COLO668 (cell line): ENCODE results near the gene SAG.

Source experiments
- DNase-seq: peaks from one replicate; lab custom pipeline; 2025; ENCODE audit not compliant: unreplicated experiment; lab: John Stamatoyannopoulos, UW

Gene SAG

DNA sequence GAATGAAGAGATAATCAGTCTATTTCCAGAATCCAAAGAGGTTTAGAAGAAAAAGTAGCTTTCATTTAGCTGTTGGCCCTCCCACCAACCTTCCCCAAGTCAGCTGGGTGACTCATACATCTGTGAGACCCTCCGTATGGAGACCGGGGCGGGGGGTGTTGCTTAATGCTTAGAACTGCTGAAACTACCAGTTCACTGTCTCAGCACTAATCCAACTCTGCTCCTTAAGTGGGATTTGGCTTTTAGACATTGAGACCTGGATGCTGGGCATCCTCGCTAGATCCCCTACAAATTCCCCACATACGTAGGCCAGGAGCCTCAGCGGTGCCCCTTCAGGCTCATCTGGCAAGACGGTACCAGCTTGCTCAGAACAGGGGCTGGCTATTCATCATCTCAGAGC lies at the start of gene SAG:
Gene SAG (plus strand): TSS at position 252 of the 400 bp plus-strand sequence. CDS start 1,374 bp downstream, outside the sequence.
- DNase-seq: no peak

DNA sequence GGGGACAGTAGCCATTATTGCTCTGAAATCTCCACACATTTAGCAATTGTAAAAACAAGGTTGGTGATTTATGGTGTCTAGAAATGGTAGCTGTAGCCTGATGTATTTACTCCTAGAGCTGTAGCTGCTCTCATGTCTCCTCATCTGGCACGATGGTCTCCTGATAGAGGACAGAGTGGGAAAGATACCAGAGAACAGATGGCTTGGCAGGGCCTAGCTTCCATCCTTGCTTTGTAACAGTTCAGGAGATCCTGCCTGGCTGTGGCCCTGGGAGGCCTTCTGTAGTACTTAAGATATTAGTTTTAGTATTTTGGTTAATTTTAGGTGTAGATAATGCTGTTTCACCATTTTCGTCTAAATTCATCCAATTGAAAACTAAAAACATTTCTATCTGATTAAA lies 49.4 kb upstream of the SAG start:
- no peak for DNase-seq

DNA sequence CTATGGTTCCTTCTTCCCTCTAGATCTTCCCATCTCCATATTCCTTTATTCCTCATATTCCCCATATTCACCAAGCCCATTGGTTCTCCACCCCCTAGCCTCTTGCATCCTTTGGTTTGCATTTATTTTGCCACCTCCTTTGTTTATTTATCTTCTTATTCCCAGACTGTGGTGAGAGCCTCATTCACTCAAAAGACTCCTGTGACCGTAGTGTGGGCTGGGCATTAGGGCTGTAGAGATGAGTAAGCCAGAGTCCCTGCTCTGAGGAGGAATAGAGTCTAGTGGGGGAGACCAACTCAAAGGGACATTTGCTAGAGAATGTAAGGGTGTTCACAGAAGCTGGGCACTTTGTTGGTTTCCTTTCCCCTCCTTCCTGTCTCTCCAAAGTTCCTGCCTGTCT lies 47.9 kb upstream of the SAG start:
- no peak for DNase-seq

DNA sequence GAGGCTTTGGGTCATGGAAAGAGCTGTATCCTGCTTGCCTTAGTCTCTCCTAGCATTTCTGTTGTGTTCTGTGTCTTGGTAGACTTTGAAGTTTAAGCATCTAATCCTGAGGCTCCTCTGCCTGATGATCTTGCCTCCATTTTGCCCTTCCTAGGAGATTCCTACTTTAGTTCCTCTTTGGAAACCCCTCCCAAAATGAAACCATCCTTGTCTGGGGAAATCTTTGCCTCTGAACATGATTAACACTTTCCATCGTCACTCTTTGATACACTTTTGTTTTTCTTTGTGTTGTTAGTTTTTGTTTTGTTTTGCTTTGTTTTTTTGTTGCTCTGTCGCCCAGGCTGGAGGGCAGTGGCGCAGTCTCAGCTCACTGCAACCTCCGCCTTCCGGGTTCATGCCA lies 47.0 kb upstream of the SAG start:
- no peak for DNase-seq

DNA sequence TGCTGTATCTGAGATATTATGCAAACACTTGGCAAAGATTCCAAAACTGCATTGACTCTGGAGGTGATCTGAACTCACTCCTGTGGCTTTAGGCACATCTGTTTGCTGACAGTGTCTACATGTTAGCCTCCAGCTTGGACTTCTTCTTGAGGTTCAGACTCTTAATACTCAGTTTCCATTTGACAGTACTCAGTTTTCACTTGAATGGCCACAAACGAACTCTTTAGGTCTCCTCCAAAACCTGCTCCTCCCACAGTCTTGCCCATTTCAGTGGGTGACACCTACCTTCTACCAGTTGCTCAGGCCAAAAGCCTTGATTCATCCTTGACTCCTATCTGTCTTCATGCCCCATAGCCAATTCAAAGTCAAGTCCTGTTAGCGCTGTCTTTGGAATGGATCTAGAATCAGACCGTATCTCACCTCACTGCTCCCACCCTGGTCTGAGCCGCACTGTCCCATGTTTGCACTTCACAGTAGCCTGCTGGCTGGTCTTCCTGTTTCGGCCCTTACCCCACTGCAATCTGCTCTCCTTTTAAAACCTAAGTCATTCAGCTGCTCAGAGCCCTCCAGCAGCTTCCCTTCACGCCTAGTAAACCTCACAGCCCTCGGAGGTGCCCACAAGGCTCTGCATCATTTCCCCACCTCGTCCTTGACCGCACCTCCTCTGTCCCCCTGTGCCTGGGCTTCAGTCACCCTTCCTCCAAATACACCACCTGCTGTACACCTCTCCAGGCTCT lies 45.6 kb upstream of the SAG start:
- DNase-seq: no peak

DNA sequence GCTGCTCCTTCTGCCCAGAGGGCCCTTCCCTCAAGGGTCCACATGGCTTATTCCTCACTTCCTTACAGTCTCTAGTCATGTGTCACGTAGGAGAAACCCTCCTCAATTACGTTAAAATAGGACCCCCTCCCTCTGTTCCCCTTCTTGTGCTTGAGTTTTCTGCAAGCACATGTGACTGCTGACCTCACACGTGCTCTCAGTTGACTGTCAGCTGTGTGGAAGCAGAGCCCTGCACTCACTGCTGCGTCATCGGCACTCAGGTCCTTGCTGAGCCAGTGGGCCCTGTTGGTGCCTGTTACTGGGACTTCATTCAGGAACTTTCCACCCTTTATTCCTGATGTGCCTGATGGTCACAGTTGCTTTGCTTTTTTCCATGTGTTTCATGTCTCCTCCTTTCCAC lies 45.1 kb upstream of the SAG start:
- DNase-seq: no peak

DNA sequence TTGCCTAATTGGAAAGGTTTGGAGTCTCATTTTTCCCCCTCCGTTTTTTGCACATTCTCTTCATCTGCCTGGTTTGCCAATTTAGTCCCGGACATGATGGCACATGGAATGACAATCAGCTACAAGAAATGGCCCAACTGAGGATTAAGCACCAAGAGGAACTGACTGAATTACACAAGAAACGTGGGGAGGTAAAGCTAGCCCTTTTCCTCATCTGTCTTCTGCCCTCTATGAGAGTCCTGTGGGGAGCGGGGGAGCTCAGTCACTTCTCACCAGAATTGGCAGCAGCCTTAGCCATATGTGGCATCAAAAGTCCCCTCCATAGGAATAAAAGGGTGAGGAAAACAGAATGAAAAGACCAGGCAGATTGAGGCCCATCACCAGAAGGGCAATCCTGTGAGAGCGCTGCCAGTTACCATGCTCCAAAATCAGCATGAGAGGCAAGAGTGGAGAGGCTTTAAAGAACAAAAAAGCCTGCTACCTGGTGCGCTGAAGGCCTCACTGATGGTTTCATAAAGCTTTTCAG lies 44.5 kb upstream of the SAG start:
- no peak for DNase-seq

DNA sequence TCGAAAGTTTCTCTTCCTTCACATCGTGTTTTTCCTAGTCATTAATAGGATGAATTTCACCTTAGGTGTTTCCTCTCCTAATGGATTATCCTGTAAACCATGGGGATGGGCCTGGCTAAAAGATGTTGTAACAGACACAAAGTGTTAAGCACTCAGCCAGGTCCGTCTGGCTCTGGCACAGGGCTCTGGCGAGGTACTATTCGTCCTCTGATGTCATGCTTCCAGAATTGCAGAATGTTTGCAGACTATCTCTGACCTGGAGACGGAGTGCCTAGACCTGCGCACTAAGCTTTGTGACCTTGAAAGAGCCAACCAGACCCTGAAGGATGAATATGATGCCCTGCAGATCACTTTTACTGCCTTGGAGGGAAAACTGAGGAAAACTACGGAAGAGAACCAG lies 42.9 kb upstream of the SAG start:
- DNase-seq: no peak

DNA sequence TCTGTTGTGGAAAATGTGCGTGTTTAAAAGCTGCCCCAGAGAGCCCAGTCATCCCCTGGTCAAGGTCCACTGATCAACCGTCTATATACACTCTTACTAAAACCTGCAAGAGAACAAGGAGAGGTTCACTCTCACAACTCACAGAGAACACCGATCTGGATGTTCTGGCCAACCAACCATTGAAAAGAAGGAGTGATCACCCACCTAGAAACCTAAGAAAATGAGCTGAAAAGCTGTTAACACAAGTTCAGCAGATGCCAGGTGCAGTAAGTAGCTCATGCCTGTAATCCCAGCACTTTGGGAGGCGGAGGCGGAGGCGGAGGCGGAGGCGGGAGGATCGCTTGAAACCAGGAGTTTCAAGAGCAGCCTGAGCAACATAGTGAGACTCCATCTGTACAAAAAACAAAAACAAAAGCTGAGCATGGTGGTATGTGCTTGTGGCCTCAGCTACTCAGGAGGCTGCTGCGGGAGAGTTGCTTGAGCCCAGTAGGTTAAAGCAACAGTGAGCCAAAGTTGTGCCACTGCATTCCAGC lies 41.7 kb upstream of the SAG start:
- no peak for DNase-seq

DNA sequence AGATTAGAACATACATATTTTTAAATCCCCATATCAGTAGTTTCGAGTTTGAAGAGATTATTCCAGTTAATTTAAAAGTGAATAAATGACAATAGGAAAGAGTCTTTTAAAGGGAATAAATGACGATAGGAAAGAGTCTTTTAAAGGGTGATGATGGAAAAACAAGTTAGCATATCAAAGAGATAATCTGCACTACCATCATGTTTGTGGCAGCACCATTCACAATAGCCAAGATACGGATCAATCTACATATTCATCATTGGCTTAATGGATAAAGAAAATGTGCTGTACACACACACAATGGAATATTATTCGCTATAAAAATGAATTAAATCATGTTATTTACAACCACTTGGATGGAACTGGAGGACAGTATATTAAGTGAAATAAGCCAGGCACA lies 41.1 kb upstream of the SAG start:
- no peak for DNase-seq

DNA sequence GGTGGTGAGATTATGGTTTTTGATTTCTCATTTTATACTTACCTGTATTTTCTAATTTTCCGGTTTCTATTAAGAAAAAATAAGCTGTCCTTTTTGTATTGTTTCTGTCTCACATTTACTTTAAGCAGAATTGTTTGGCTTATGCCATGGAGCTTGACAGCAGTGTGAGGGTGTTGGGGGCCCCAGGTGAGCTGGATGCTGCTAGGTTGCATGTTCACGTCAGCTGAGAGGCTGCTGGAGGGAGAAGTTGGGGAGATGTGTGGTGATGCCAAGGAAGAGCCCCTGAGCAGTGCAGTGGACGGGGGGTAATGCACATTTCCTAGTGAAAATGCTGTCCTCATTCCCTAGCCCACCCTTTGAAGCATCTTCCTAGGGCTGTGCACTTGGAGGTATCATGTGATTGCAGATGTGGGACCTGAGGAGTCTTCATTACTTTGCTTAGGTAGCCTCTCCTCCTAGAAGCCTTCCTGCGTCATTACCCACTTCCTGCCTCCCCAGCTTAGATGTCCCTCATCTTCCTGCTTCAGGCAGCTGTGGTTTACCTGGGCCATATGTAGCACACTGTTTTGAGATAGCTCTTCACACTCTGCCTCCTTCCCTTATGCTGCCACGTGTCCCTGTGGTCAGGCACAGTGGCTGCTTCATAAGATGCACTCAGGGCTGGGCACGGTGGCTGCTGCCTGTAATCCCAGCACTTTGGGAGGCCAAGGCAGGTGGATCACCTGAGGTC lies 39.9 kb upstream of the SAG start:
- no peak for DNase-seq

DNA sequence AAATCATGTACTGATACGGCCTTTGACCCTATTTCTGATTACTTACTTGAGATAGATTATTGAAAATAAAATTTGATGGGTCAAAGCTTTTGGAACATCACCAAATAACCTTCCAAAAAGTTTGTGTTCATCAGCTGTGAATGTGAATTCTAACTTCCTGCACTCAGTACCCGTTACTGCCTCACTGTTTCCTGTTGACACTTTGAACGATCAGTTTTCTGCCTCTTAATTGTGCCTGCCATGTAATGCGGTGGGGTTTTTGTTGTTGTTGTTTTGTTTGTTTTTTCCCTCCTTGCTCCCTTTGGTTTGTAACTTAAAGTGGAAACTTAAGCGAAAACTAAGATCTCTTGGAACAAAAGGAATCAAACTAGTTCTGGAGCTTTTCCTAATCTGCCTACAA lies 37.2 kb upstream of the SAG start:
- no peak for DNase-seq

DNA sequence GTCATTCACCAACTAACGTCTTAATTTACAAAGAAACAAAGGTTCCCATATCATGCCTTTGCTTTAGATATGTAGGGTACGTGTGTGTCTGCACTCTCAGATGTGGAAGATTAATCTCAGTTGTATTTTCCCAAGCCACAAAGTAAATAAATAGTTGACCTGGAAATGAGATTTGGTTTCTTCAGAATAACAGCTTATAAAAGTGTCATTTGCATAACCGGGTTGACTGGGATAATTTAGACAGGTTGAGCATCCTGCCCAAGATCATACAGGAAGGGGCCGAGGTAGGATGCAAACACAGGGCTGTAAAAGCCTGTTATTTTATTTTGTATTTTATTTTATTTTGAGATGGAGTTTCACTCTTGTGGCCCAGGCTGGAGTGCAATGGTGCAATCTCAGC lies 36.7 kb upstream of the SAG start:
- no peak for DNase-seq

DNA sequence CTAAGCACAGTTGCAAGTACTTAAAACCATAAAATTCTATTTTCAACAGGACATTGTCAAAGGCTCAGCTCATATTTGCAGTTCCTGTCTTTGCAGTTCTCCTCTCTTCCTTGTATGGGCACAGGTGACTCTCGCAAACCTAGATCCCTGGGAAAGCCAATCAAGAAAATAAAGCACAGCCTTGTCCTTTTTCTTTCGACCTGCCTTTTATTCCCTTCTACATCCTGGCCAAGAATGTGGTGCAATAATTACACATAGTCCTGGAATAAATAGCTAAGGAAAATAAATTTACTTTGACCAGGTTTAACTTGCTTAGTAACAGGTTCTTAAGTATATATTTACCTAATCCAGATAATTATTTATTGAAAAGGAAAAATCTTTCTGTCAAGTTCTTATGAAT lies 35.9 kb upstream of the SAG start:
- DNase-seq: no peak

DNA sequence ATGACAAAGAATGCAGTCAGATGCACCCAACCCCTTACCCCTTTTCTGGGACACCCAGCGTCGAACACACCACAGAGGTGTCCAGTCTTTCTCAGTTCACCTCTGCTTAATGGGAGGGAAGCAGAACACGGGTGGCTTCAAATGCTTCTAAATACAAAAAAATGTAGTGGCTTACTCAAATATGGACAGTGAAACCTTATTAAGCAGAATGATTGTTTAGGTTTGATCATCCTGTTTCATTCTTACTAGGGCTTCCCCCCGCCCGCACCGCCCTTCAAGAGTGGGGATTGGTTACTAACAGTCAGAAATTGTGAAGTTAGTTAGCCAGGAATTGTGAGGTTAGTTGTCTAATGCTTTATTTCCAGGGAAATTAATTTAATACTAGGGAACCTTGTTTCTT lies 34.5 kb upstream of the SAG start:
- DNase-seq: no peak

DNA sequence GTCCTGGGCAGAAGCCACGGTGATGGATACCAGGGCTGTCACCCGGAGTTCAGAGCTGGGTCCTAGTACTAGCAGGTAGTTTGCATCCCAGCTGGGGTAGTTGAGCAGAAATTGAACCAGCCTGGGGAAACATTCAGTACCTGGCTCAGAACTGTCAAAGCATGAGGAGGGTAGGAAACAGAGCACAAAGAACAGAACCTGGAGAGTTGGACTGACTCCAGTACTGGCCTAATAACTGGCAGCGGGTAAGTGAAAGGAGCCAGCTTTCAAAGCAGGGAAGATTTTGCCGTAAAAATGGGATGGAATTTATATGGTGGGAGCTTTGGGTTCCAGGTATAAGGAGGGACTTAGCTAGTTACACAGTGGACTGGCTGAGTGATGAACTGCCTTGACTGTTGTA lies 32.4 kb upstream of the SAG start:
- no peak for DNase-seq

DNA sequence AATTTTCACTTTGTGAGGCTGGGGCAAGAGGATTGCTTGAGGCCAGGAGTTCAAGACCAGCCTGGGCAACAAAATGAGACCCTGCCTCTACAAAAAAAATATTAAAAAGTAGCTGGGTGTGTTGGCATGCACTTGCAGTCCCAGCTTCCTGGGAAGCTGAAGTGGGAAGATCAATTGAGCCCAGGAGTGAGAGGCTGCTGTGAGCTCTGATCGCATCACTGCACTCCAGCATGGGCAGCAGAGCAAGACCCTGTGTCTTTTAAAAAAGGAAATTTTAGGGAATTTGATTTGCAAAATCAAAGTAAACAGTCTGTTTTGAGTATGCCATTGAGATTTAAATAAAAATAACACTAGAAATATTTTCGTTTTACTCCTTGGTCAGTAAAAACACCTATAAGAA lies 28.7 kb upstream of the SAG start:
- DNase-seq: no peak

DNA sequence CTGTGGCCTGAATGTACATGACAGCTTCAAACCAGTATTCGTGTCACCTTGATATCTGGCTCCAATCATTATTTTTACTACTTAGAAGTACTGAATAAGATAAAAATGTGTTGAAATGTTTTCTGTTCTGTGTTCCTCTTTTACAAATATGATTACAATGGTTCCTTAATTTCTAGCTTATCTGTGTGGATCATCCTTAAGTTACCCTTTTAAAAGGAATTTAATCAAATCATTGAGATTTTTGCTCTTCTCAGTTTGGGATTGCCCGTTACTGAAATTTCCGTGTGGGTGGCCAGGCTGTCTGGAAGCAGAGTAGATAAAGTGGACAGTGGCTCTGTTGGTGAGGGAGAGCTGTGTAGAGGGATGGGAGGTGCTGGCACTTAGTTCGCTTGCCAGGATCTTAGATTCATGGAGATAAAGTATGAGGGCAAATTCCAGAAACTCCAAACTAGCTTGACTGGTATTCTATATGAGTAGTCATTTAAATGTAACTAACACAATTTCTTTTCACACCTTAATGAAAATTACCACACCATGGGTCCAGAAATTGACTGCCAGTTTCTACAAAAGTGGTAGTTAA lies 27.4 kb upstream of the SAG start:
- no peak for DNase-seq

DNA sequence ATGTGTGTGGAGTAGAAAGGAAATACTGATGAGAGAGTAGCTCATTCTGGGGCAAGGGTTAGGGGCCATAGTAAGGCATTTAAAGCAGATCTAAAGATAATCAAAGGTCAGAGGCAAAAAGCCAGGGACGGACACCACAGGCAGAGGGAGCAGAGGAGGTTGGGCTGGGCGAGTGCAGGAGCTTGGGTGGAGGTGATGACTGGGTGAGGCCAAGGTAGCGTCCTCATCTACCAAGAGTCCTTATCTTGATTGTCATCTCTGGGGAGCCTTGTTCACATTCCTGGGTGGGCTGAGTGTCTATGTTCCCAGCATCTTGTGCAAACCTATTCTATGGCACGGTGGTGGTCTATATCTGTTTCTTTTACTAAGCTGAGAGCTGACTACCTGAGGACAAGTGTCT lies 26.1 kb upstream of the SAG start:
- DNase-seq: no peak

DNA sequence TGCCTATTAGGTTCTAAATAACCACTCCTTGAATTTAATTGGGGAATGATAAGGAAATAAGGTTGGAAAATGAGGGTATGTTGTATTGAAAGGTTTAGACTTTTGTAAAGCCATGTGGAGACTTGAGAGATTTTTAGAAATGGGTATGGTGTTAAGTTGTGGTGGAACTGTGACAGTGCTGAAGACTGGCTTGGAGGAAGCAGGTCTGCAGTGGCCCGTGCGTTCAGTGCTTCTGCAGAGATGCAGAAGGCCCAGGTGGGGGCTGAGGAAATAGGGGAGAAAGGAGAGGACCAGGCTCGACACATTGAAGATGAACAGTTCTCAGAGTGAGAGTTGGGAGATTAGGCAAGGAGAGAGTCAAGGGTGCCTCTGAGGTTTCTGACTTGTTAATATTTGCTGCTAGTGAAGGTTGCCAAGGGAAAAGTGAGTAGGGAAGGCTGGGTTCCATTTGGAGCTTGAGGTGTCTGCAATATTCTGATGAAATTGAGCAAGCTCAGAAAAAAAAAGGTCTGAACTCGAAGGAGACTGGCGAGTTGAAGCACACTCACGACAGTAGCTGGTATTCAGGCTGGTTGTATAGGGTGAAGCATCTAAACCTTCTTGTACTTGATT lies 25.5 kb upstream of the SAG start:
- DNase-seq: no peak

DNA sequence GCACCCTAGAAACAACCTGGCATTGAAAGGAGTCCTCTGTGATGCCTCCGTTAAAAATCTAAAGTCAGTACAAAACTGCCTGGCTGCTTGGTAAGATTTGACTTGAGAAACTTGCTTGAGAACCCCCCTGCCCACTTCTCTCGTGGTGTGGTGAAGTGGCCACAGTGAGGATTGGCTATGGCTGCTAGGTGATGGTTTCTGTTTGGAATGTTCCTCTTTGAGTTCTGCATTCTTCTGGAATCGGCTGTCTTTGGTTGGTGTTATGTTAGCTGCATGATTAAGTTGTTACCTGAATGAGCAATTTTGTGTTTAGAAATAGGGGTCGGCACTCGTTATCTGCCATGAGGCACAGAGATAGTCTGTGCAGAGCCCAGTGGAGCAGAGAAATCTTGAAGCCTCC lies 21.7 kb upstream of the SAG start:
- DNase-seq: no peak

DNA sequence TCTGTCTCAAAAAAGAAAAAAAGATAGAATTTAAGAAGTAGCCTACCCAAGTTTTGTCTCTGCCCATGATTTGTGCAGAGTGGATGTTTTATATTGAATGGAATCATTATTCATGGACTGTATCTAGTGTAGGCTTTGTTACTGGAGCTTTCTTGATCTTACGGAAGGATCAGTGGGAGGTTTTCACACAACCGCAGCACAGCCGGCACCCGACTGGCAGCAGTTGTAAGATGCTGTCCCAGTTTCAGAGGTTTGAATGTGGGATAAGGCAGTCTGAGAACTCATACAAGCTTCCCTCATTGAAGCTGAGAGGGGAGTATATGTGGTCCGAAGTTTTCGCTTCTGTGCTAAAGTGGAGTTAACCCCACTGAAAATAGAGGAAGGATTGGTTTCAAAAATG lies 19.7 kb upstream of the SAG start:
- DNase-seq: no peak
